GM12872 (cell line): ENCODE measurements around the gene GRIN2B.

ENCODE experiments used
- TF ChIP-seq, protein P1 (sequence below): IDR thresholded peaks from 3 replicates; pipeline ENCODE4 v1.5.1; 2011; ENCODE audit warnings: low read depth, mild to moderate bottlenecking, low read length, moderate library complexity; ENCODE audit not compliant: insufficient read depth

Gene GRIN2B

GRCh38 chr12:13992106-13992505 is 10.7 kb upstream of the GRIN2B start:
- TF ChIP-seq, protein P1, sequence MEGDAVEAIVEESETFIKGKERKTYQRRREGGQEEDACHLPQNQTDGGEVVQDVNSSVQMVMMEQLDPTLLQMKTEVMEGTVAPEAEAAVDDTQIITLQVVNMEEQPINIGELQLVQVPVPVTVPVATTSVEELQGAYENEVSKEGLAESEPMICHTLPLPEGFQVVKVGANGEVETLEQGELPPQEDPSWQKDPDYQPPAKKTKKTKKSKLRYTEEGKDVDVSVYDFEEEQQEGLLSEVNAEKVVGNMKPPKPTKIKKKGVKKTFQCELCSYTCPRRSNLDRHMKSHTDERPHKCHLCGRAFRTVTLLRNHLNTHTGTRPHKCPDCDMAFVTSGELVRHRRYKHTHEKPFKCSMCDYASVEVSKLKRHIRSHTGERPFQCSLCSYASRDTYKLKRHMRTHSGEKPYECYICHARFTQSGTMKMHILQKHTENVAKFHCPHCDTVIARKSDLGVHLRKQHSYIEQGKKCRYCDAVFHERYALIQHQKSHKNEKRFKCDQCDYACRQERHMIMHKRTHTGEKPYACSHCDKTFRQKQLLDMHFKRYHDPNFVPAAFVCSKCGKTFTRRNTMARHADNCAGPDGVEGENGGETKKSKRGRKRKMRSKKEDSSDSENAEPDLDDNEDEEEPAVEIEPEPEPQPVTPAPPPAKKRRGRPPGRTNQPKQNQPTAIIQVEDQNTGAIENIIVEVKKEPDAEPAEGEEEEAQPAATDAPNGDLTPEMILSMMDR = no peak

DNA sequence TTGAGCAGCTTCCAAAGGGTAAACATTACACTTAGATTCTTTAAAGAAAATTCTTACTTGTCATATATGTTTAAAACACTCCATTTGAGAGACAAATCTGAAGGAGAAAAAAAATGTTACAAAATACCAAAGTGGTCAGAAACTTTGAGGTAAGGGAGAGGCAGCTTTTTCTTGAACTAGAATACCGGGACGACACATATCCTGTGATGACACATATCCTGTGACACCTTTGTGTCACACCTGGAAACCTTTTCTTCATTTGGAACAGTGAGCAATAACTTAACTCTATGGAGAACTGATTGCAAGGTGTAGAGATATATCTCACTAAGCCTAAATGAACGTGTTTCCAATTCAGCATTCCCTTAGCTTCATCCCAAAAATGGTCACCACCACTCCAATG is 4.6 kb upstream of the GRIN2B start:
- TF ChIP-seq, protein P1 = no peak

GRCh38 chr12:13981990-13982389 is 588 bp upstream of the GRIN2B start:
- TF ChIP-seq, protein P1 = peak; percentile 28; the same call in 2 of the 3 replicates

GRCh38 chr12:13980538-13981295 is 685 bp downstream of the GRIN2B start:
- TF ChIP-seq, protein P1 = no peak

GRCh38 chr12:13979772-13980378 is 1.5 kb downstream of the GRIN2B start:
- TF ChIP-seq, protein P1 = no peak

DNA sequence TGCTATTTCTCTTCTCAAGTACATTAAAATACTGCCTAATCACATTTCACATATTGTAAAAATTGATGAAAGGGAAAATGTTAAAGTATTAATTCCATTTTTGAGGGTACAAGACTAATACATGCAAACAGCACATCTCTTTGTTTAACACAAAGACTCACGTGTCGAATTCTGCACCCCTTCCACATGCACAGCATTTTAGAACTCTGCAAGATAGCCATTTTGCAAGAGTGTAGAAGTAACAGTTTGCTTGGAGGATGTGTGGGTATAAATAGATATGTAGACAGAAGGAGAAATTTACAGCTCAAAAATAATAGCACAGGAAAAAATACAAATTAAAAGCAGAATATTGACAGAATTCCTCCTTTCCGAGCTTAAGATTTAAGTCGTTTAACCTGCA is 2.5 kb downstream of the GRIN2B start:
- TF ChIP-seq, protein P1 = no peak

- TF ChIP-seq, protein P1 = peak; percentile 29; the same call in 1 of the 3 replicates
Observed at GRCh38 chr12:13976880-13977279, 4.5 kb downstream of the GRIN2B start.
